Lower lobe of right lung (tissue), 2 donors: ENCODE data around the gene PALD1. TPM values are rescaled to one million over a fixed set of nuclear protein-coding genes. Genes with fewer than 3 reads are reported as not detected.

Source experiments
- ATAC-seq, 2 donors: fragments of 200-7000 bp; cut with Tn5 transposase; one replicate each; pipeline ENCODE4 v1.9.1; 2020 to 2022; ENCODE audit warnings: mild to moderate bottlenecking in 2 of 2, moderate library complexity in 2 of 2
- DNase-seq: peaks from one replicate; pipeline ENCODE4 v3.0.0-alpha.2; 2020
- H3K27ac ChIP-seq: fragments of 200-600 bp; one replicate; pipeline ENCODE4 v1.8.0; 2022
- H3K27me3 ChIP-seq: fragments of 200-600 bp; one replicate; pipeline ENCODE4 v1.8.0; 2022; ENCODE audit warnings: low read depth
- H3K36me3 ChIP-seq: fragments of 200-600 bp; one replicate; pipeline ENCODE4 v1.8.0; 2022; ENCODE audit warnings: mild to moderate bottlenecking
- H3K4me1 ChIP-seq: fragments of 200-600 bp; one replicate; pipeline ENCODE4 v1.8.0; 2022
- H3K4me3 ChIP-seq: fragments of 200-600 bp; one replicate; pipeline ENCODE4 v1.8.0; 2022; ENCODE audit warnings: mild to moderate bottlenecking
- H3K9me3 ChIP-seq: fragments of 200-600 bp; one replicate; pipeline ENCODE4 v1.8.0; 2022
- CTCF ChIP-seq: fragments of 200-600 bp; IDR thresholded peaks from one replicate; pipeline ENCODE4 v1.8.0; 2022; ENCODE audit warnings: antibody characterized with exemption, mild to moderate bottlenecking
- intact Hi-C: fragments of 100-400 bp; cut with DNase I; formaldehyde crosslinking; loops from one replicate; pipeline ENCODE4 v1.11.0; 2022
- total RNA-seq: library from RNA; stranded (reverse); fragmentation: NEBNext Ultra II Directional; extraction: Animal tissue kit (Norgen Biotek cat#: 25700); gene quantifications from one replicate; pipeline ENCODE4 v1.2.1, GENCODE V29; 2021
- donor health status: DM: no; HTN: yes; CAD: no; lungs with severe emphysema.

The PALD1 gene
- total RNA-seq, 1 donor from 2014 or later = 16.0 TPM

DNA sequence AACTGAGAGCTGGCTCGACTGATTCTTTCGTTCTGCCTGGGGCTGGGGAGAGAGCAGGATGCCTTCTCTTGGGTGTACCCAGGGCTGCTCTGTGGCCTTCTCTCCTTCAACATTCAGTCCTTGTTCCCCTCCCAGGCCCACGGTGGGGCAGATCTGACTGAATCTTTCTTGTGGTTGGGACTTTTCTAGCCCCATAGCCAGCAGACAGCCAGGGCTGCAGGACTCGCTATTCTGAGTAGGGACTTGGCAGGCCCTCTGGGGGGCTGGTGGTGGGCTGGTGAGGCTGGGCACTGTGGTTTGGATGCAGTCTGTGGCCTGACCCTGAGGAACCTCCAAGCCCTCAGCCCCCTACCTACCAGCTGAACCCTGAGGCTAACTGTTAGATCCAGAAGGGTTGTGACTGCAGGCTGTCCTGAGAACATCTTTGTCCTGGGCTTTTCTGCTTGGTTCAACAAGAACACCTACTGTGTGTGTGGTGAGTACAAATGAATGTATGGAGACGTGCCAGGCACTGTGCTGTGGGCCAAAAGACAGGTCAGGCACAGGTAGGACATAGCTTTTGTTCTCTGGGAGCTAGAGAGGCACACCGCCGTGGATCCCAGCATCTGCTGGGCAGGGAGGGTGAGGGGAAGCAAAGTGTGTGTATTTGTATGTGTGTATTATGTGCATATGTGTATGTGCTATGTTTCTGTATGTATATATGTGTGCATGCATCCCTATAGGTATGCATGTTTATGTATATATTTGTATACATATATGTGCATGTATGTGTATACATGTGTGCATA is 2.1 kb upstream of the PALD1 start:
- Histone ChIP-seq H3K4me1 (peaks cover 39% of the 10 kb centered on the region), H3K4me3 (no peak overlapping the region), H3K27ac (no peak overlapping the region), H3K36me3 (no peaks in the 10 kb centered on the region), H3K9me3 (no peaks in the 10 kb centered on the region), H3K27me3 (peaks cover 5% of the 10 kb centered on the region)
- DNase-seq = no peak
- no peak for ATAC-seq
- intact Hi-C loops = no loop called here
- no peak for TF ChIP-seq CTCF

DNA sequence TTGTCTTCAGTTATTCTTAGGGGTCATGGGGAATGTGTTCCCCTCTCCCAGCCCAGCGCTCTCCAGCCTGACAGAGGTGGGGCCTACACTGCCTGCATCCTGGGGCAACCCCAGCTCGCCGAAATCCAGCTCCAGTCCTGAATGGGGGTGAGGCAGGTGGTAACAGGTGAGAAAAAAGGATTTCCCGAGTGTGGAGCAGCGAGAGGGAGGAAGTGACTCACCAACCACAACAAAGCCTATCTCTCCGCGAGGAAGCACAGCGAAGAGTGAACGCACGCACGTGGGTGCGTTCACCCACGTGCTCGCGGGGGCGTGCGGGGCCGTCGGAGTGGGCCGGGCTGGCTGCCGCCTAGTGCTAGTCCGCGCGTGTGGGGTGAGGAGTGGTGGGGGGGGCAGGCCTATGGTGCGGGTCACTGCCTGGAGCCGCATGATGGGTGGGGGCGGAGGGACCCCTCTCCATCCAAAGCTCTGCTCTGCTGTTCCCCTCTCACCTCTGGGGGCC is 855 bp upstream of the PALD1 start:
- Histone ChIP-seq H3K36me3 (no peaks in the 10 kb centered on the region), H3K4me3 (peak overlapping the region; percentile 71), H3K4me1 (peaks cover 51% of the 10 kb centered on the region), H3K27me3 (peaks cover 5% of the 10 kb centered on the region), H3K27ac (peak overlapping the region; percentile 81), H3K9me3 (no peaks in the 10 kb centered on the region)
- no peak for DNase-seq
- peak; percentile 49 to 50 for ATAC-seq
- no peak for TF ChIP-seq CTCF
- intact Hi-C loops = no loop called here

GRCh38 chr10:70479165-70479581 is 606 bp downstream of the PALD1 start:
- DNase-seq (no peak), ATAC-seq (no peak)
- no peak for TF ChIP-seq CTCF
- Histone ChIP-seq H3K4me1 (peaks cover 66% of the 10 kb centered on the region), H3K27me3 (peaks cover 5% of the 10 kb centered on the region), H3K27ac (peak overlapping the region; percentile 81), H3K4me3 (peak overlapping the region; percentile 71), H3K36me3 (no peaks in the 10 kb centered on the region), H3K9me3 (no peaks in the 10 kb centered on the region)
- intact Hi-C loops = no loop called here

DNA sequence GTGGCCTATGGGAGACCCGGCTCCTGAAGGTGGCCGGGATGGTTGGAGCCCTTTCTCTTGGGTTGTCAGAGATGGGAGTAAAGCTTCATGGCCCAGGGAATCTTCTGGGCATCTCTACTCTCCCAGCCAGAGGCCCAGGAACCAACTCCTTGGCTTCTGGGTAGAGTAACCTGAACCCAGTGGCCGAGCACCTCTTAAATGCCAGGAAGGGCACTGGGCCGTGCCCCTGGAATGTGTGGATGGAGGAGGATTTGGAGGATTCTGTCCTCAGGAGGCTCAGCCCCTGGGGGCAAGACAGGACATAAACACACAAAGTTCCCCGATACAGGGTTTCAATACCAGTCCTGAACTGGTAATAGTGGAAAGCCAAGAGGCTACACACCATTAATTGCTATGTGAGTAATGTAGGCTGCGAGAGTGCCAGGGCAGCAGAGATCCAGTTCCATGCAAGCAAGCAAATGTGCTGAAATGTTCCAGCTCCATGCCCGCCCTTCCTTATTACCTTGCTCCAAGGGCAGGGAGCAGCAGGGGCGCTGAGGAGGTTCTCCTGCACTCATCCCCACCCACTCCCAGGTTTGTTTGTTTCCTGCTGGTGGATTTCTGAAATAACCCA is 1.2 kb downstream of the PALD1 start:
- Histone ChIP-seq H3K36me3 (no peaks in the 10 kb centered on the region), H3K9me3 (no peaks in the 10 kb centered on the region), H3K27me3 (peaks cover 5% of the 10 kb centered on the region), H3K4me3 (peak overlapping the region; percentile 71), H3K27ac (peak overlapping the region; percentile 81), H3K4me1 (peaks cover 66% of the 10 kb centered on the region)
- no peak for TF ChIP-seq CTCF
- no peak for ATAC-seq
- intact Hi-C loops = no loop called here
- no peak for DNase-seq

DNA sequence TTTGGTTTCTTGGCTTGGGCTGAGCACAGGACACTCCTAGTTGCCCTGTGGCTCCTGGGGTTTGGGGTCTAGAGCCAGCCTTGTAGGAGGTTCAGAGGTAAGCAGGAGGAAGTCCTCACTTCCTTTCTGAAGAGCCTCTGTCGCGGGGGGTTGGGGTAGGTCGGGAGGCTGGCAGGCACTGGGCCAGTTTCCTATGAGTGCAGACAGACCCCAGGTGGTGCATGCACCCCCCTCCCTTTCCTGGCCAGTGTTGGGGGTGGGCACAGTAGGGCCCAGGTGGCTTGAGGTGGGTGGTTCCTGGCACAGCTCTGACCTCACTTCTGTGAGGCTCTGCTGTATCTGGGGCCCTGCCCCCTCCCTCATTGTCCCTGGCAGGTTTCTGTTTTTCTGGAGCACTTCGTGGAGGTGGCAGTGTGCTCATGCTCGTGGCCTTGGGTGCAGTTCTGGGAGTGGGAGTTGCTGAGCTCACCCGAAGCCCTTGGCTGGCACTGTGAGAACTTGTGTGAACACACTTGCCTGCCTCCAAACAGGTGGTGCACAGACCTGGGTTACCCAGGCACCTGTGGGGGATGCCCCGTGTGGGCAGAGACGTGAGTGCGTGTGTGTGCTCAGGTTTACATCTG is 1.8 kb downstream of the PALD1 start:
- H3K9me3 ChIP-seq = no peaks in the 10 kb centered on the region
- H3K4me3 ChIP-seq = peak overlapping the region; percentile 71
- peaks cover 64% of the 10 kb centered on the region for H3K4me1 ChIP-seq
- TF ChIP-seq CTCF = no peak
- H3K36me3 ChIP-seq = peaks cover 1% of the 10 kb centered on the region
- no peak for DNase-seq
- peaks cover 5% of the 10 kb centered on the region for H3K27me3 ChIP-seq
- peak overlapping the region; percentile 81 for H3K27ac ChIP-seq
- no peak for ATAC-seq
- intact Hi-C loops = no loop called here
